Thyroid gland (tissue), 4 donors: Measurements from ENCODE around the gene TGOLN2.
"Not testable (repeated sequence)": the region's sequence is repeated elsewhere in the genome, so short reads cannot be mapped to it uniquely, and the experiment has no call there.

Experiments used
- CTCF ChIP-seq, 6 experiments: fragments of 200-600 bp in 3 of 6; fragments of 450-650 bp in 3 of 6; sonication (generic) in 3 of 6; IDR thresholded peaks; one replicate each; pipeline ENCODE4 v1.5.1; 2016 to 2019; ENCODE audit warnings: antibody characterized with exemption in 6 of 6, mild to moderate bottlenecking in 2 of 6, inconsistent platforms in 1 of 6, moderate library complexity in 1 of 6
- POLR2A ChIP-seq, 2 donors: fragments of 450-650 bp; IDR thresholded peaks; one replicate each; pipeline ENCODE4 v1.6.1; 2017; ENCODE audit warnings: antibody characterized with exemption in 2 of 2, mild to moderate bottlenecking in 2 of 2, moderate library complexity in 1 of 2

DNA sequence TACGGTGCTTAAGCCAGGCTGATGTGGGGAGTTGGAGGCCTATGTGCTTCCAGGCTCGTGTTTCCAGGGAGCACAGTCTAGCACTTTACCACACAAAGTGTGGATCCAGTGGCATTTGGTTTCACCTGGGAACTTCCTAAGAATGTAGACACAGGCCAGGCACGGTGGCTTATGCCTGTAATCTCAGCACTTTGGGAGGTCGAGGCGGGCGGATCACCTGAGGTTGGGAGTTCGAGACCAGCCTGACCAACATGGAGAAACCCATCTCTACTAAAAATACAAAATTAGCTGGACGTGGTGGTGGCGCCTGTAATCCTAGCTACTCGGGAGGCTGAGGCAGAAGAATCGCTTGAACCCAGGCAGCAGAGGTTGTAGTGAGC, 3.8 kb downstream of the TGOLN2 start:
- TF ChIP-seq CTCF, POLR2A (IDR thresholded peaks at IDR 0.05): not testable (repeated sequence)
